ENCODE results near the gene SMAD1. TPM values are rescaled to one million over a fixed set of nuclear protein-coding genes. Genes with fewer than 3 reads are reported as not detected.

Gene SMAD1
- total RNA-seq, 1 donor = 30.4 TPM

GRCh38 chr4:145505995-145506394 lies 24.3 kb downstream of the SMAD1 start:
- Histone ChIP-seq H3K27ac (ENCODE audit: low read depth, low read length) (no peak overlapping the region), H3K36me3 (ENCODE audit: insufficient read depth, low read length) (no peaks in the 10 kb centered on the region), H3K4me1 (ENCODE audit: insufficient read depth, low read length) (peaks cover 2% of the 10 kb centered on the region), H2AFZ (ENCODE audit: low read length) (no peak overlapping the region), H3K9me3 (ENCODE audit: low read depth, low read length) (no peaks in the 10 kb centered on the region), H3K4me2 (ENCODE audit: insufficient read depth, low read length) (no peak overlapping the region), H3K27me3 (ENCODE audit: insufficient read depth, low read length) (no peaks in the 10 kb centered on the region), H3K79me2 (ENCODE audit: insufficient read depth, low read length) (peaks cover 29% of the 10 kb centered on the region), H3K4me3 (ENCODE audit: insufficient read depth, low read length) (no peak overlapping the region), H4K20me1 (ENCODE audit: insufficient read depth, low read length) (peaks cover 12% of the 10 kb centered on the region)
- no peak for DNase-seq (ENCODE audit: insufficient read length, low spot score, missing footprints)
- TF ChIP-seq CTCF (IDR thresholded peaks at IDR 0.05; ENCODE audit: extremely low read depth, low read depth, low read length) = no peak

GRCh38 chr4:145507636-145508035 lies 26.0 kb downstream of the SMAD1 start:
- Histone ChIP-seq H3K79me2 (ENCODE audit: insufficient read depth, low read length) (peaks cover 32% of the 10 kb centered on the region), H3K9me3 (ENCODE audit: low read depth, low read length) (no peaks in the 10 kb centered on the region), H3K27ac (ENCODE audit: low read depth, low read length) (no peak overlapping the region), H3K4me2 (ENCODE audit: insufficient read depth, low read length) (no peak overlapping the region), H2AFZ (ENCODE audit: low read length) (no peak overlapping the region), H3K27me3 (ENCODE audit: insufficient read depth, low read length) (no peaks in the 10 kb centered on the region), H3K36me3 (ENCODE audit: insufficient read depth, low read length) (no peaks in the 10 kb centered on the region), H3K4me1 (ENCODE audit: insufficient read depth, low read length) (peaks cover 2% of the 10 kb centered on the region), H3K4me3 (ENCODE audit: insufficient read depth, low read length) (no peak overlapping the region), H4K20me1 (ENCODE audit: insufficient read depth, low read length) (peaks cover 17% of the 10 kb centered on the region)
- TF ChIP-seq CTCF (IDR thresholded peaks at IDR 0.05; ENCODE audit: extremely low read depth, low read depth, low read length) = no peak
- no peak for DNase-seq (ENCODE audit: insufficient read length, low spot score, missing footprints)

GRCh38 chr4:145511913-145512522 lies 30.4 kb downstream of the SMAD1 start:
- H3K79me2 ChIP-seq (ENCODE audit: insufficient read depth, low read length) = peaks cover 21% of the 10 kb centered on the region
- DNase-seq (ENCODE audit: insufficient read length, low spot score, missing footprints) = no peak

More at GRCh38 chr4:145511913-145512522, 30.4 kb downstream of the SMAD1 start:
- H3K4me2 ChIP-seq (ENCODE audit: insufficient read depth, low read length) = no peak overlapping the region
- no peak overlapping the region for H3K4me3 ChIP-seq (ENCODE audit: insufficient read depth, low read length)
- peaks cover 9% of the 10 kb centered on the region for H4K20me1 ChIP-seq (ENCODE audit: insufficient read depth, low read length)
- peaks cover 2% of the 10 kb centered on the region for H3K4me1 ChIP-seq (ENCODE audit: insufficient read depth, low read length)
- H3K9me3 ChIP-seq (ENCODE audit: low read depth, low read length) = no peaks in the 10 kb centered on the region
- no peak overlapping the region for H2AFZ ChIP-seq (ENCODE audit: low read length)
- H3K27me3 ChIP-seq (ENCODE audit: insufficient read depth, low read length) = no peaks in the 10 kb centered on the region
- H3K27ac ChIP-seq (ENCODE audit: low read depth, low read length) = no peak overlapping the region
- no peaks in the 10 kb centered on the region for H3K36me3 ChIP-seq (ENCODE audit: insufficient read depth, low read length)
- TF ChIP-seq CTCF (IDR thresholded peaks at IDR 0.05; ENCODE audit: extremely low read depth, low read depth, low read length) = no peak

All from osteoblast (primary cell).